BLaER1 (cell line): Measurements from ENCODE around the gene ABHD12.
"Not testable (repeated sequence)": the region's sequence is repeated elsewhere in the genome, so short reads cannot be mapped to it uniquely, and the experiment has no call there.

ENCODE experiments used
- H3K27ac ChIP-seq: shearing (Covaris generic); formaldehyde crosslinking; 2 replicates; pipeline ENCODE4 v1.8.1; 2022
- H3K27me3 ChIP-seq: shearing (Covaris generic); formaldehyde crosslinking; 2 replicates; pipeline ENCODE4 v1.8.1; 2022
- H3K36me3 ChIP-seq: shearing (Covaris generic); formaldehyde crosslinking; 2 replicates; pipeline ENCODE4 v1.8.1; 2022
- H3K4me1 ChIP-seq: shearing (Covaris generic); formaldehyde crosslinking; 2 replicates; pipeline ENCODE4 v1.8.1; 2022
- H3K4me2 ChIP-seq: shearing (Covaris generic); formaldehyde crosslinking; 2 replicates; pipeline ENCODE4 v1.8.1; 2022
- H3K4me3 ChIP-seq: shearing (Covaris generic); formaldehyde crosslinking; 2 replicates; pipeline ENCODE4 v1.8.1; 2022
- H3K9ac ChIP-seq: shearing (Covaris generic); formaldehyde crosslinking; 2 replicates; pipeline ENCODE4 v1.8.1; 2022
- H3K9me3 ChIP-seq: shearing (Covaris generic); formaldehyde crosslinking; 2 replicates; pipeline ENCODE4 v1.8.1; 2022
- H4K20me1 ChIP-seq: shearing (Covaris generic); formaldehyde crosslinking; 2 replicates; pipeline ENCODE4 v1.8.1; 2022
- Cebpa-rat ChIP-seq: shearing (Covaris generic); IDR thresholded peaks from 2 replicates; pipeline ENCODE4 v1.8.1; 2022

Gene ABHD12

GRCh38 chr20:25318471-25319240 lies 72.0 kb downstream of the ABHD12 start:
- peaks cover 53% of the 10 kb centered on the region for H3K4me1 ChIP-seq
- peaks cover 72% of the 10 kb centered on the region for H3K36me3 ChIP-seq
- no peaks in the 10 kb centered on the region for H4K20me1 ChIP-seq
- peak overlapping the region; percentile 81 for H3K9ac ChIP-seq
- H3K9me3 ChIP-seq: no peaks in the 10 kb centered on the region
- no peaks in the 10 kb centered on the region for H3K27me3 ChIP-seq
- H3K27ac ChIP-seq: peak overlapping the region; percentile 93
- no peak for TF ChIP-seq Cebpa-rat
- H3K4me3 ChIP-seq: peak overlapping the region; percentile 54
- peak overlapping the region; percentile 94 for H3K4me2 ChIP-seq

GRCh38 chr20:25317351-25318075 lies 73.1 kb downstream of the ABHD12 start:
- Histone ChIP-seq H3K4me1 (peaks cover 52% of the 10 kb centered on the region), H3K27ac (peak overlapping the region; percentile 93), H3K27me3 (no peaks in the 10 kb centered on the region), H3K9ac (peak overlapping the region; percentile 81), H3K36me3 (peaks cover 62% of the 10 kb centered on the region), H3K4me2 (peak overlapping the region; percentile 94), H4K20me1 (no peaks in the 10 kb centered on the region), H3K9me3 (peaks cover 3% of the 10 kb centered on the region; the same call in 1 of the 2 replicates), H3K4me3 (0 out of 2 replicates have a peak overlapping the region, but pooled peaks have one; percentile 54)
- TF ChIP-seq Cebpa-rat: no peak

GRCh38 chr20:25316506-25317190 lies 74.0 kb downstream of the ABHD12 start:
- peaks cover 54% of the 10 kb centered on the region for H3K4me1 ChIP-seq
- H3K4me2 ChIP-seq: peak overlapping the region; percentile 94; the same call in 1 of the 2 replicates
- H3K4me3 ChIP-seq: no peak overlapping the region
- peaks cover 3% of the 10 kb centered on the region; the same call in 1 of the 2 replicates for H3K9me3 ChIP-seq
- no peak for TF ChIP-seq Cebpa-rat
- H3K27ac ChIP-seq: peak overlapping the region; percentile 93
- no peaks in the 10 kb centered on the region for H3K27me3 ChIP-seq
- H4K20me1 ChIP-seq: no peaks in the 10 kb centered on the region
- peaks cover 62% of the 10 kb centered on the region for H3K36me3 ChIP-seq
- no peak overlapping the region for H3K9ac ChIP-seq

GRCh38 chr20:25315418-25316210 lies 75.0 kb downstream of the ABHD12 start:
- TF ChIP-seq Cebpa-rat: no peak
- no peaks in the 10 kb centered on the region for H3K27me3 ChIP-seq
- H3K9ac ChIP-seq: no peak overlapping the region
- H4K20me1 ChIP-seq: no peaks in the 10 kb centered on the region
- peaks cover 55% of the 10 kb centered on the region for H3K36me3 ChIP-seq
- no peak overlapping the region for H3K4me2 ChIP-seq
- no peak overlapping the region for H3K27ac ChIP-seq
- H3K4me1 ChIP-seq: peaks cover 58% of the 10 kb centered on the region
- no peak overlapping the region for H3K4me3 ChIP-seq
- H3K9me3 ChIP-seq: peaks cover 3% of the 10 kb centered on the region; the same call in 1 of the 2 replicates

GRCh38 chr20:25314497-25315417 lies 75.9 kb downstream of the ABHD12 start:
- Histone ChIP-seq H3K4me1 (peaks cover 58% of the 10 kb centered on the region), H3K27ac (no peak overlapping the region; the same call in 1 of the 2 replicates), H4K20me1 (peaks cover 5% of the 10 kb centered on the region; the same call in 1 of the 2 replicates), H3K4me2 (no peak overlapping the region), H3K9me3 (peaks cover 3% of the 10 kb centered on the region; the same call in 1 of the 2 replicates), H3K4me3 (no peak overlapping the region), H3K27me3 (no peaks in the 10 kb centered on the region), H3K36me3 (peaks cover 47% of the 10 kb centered on the region), H3K9ac (no peak overlapping the region)
- no peak for TF ChIP-seq Cebpa-rat

GRCh38 chr20:25313593-25313992 lies 77.0 kb downstream of the ABHD12 start:
- H3K4me2 ChIP-seq: peak overlapping the region; percentile 17; the same call in 1 of the 2 replicates
- H3K9me3 ChIP-seq: peaks cover 3% of the 10 kb centered on the region; the same call in 1 of the 2 replicates
- no peak overlapping the region for H3K9ac ChIP-seq
- TF ChIP-seq Cebpa-rat: no peak
- H3K4me1 ChIP-seq: peaks cover 58% of the 10 kb centered on the region
- H4K20me1 ChIP-seq: peaks cover 12% of the 10 kb centered on the region; the same call in 1 of the 2 replicates
- H3K27ac ChIP-seq: no peak overlapping the region
- no peaks in the 10 kb centered on the region for H3K27me3 ChIP-seq
- no peak overlapping the region for H3K4me3 ChIP-seq
- H3K36me3 ChIP-seq: peaks cover 46% of the 10 kb centered on the region

- H3K9me3 ChIP-seq, H3K27ac ChIP-seq, H3K9ac ChIP-seq, H3K4me2 ChIP-seq, H3K27me3 ChIP-seq, H3K4me3 ChIP-seq: not testable (repeated sequence)
- peaks cover 55% of the 10 kb centered on the region for H3K36me3 ChIP-seq
- H3K4me1 ChIP-seq: peaks cover 58% of the 10 kb centered on the region
- peaks cover 12% of the 10 kb centered on the region; the same call in 1 of the 2 replicates for H4K20me1 ChIP-seq
Measured at GRCh38 chr20:25312716-25313115, 77.9 kb downstream of the ABHD12 start.
